GM20431 (cell line): ENCODE measurements around the gene PLEKHM3.
"Not testable (repeated sequence)": the region's sequence is repeated elsewhere in the genome, so short reads cannot be mapped to it uniquely, and the experiment has no call there.

ENCODE experiments used
- in situ Hi-C: fragments of 300-500 bp; cut with MseI, MboI; formaldehyde crosslinking; loops from one replicate; pipeline ENCODE4 v1.15.0; 2020; ENCODE audit warnings: low sequenced_read_pairs; ENCODE audit not compliant: unreplicated experiment

The PLEKHM3 gene

DNA sequence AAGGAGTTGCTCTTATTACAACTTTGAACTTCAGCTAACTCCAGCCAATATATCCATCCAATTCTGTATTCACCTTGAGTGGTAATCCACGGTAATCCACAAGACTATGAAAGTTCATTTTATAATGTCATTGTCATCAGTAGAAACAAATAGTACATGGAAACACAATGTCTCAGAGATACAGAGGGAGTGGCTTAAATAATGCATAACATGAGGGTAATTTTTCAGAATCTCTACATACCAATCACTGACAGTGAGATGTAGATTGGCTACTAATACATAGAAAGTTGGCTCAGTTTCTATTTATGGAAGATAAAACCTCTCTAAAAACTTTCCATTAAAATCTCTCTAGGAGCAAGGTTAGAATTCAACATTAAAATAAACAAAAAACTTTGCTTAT is 93.2 kb downstream of the PLEKHM3 start:
- in situ Hi-C loops = no loop called here

DNA sequence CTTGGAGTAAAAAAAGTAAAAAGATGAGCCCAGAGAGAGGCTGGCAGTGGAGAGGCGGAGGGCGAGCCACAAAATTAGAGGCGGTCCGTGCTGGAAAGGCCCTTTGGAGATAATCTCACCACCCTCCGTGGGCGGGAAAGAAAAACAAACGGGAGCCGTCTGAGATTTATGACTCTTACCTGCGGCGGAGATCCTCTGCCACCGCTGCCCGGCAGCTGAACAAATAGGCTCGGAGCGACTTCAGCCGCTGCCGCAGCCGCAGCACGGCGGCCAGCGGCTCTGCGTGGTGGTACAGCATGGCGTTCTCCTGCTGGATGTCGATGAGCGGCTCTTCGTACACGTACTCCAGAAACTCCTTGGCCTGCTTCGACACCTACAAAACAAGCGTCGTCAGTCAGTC is 94.6 kb downstream of the PLEKHM3 start:
- in situ Hi-C loops = no loop called here

DNA sequence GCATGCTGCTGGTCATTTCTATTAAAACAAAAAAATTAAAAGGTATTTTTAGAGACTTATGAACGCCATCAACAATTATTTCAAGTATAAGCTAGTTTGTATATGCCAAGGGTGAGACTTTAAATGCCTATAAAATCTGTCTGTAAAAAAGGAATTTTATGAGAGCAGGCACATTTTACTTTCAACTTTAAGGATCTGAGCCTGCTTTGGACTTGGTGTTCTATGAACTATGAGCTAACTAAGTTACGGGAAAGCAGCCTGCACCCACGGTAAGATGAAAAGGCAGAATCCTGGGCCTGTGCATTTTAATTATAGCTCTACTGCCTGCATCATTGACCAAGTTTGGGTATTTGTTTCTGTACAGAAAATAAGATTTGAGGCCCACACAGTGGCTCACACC is 95.4 kb downstream of the PLEKHM3 start:
- in situ Hi-C loops = no loop called here

DNA sequence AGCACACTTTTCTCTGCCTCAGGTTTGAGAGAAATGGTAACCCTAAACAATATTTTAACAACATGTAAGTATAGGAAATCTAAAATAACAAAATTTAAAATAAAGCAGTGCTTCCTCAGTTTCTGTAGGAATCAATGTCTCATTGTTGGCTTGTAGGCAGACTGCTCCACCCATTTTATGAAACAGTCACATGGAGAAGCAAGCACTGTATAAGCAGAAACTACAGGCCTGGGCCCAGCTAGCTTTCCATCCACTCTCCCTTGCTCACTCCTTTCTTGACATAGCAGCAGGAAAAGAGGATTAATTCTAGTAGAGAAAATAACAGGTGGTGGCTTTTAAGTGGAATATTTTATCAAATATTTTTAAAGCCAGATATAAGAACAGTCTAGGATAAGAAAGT is 97.2 kb downstream of the PLEKHM3 start:
- in situ Hi-C loops = no loop called here

DNA sequence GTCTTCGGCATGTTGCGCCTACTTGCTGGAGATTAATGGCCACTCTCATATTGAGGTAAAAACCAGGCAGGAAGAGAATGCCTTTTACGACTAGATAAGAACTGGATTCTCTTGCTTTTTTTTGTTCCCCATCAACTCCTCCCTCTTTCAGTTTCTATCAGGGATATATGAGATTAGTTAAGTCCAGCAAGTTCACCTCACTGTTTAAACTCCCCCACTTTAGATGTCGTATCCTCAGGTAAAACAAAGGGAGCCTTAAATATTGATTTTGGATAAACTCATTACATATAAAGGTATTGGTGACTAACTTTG is 98.4 kb downstream of the PLEKHM3 start:
- in situ Hi-C loops = no loop called here

DNA sequence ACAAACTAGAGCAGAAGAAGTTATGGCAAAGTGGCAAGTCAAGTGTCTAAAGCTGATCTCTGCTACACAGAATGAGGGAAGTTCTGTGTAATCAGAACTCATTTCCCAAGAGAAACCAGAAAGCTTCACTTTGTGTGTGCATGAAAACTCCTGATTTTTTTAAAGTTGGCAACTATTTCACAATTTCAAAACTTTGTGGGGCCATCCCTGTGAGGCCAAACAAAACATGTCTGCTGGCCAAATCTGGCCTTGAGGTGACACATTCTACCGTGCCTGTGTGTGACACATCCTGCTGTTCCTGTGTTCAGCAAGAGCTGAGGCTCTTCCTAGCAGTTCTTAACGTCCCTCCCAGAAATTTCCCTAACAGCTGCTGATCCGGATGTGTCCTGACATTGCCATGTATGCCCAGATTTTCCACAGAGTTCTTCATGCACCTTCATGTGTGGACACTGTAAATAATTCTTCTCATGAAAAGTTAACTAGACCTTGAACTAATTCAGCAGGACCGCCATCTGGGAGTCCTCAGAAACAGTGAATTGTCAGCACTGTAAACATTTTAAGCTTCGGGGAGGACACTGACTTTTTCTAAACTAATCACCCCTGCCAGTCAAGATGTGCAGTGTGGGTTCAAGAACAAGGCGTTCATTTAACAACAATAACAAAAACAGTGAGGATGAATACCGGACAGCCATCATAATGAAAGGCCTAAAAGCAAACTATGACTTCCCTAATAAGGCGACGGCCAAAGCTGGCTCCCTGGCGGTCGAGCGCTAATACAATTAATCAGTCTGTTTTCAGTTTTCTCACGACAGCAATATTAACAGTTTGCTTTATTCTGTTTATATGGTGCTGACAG is 99.0 kb downstream of the PLEKHM3 start:
- in situ Hi-C loops = no loop called here

DNA sequence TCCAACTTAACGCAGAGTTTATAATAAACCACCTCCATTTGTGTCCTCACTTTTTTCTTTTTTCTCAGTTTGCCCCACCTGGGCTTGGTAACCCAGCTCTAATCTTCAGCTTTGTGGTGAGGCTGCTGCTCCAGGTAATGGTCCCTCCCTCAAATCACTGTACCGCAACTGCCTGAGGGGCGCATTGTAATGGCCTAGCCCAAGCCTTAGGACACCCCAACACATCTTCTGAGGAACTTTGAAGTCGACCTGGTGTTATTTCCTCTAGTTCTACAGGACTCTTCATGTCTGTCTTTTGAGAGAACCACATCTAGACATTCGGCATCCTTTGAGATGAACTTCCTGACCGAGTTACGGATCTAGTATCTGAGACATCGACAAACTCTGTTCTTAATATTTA is 99.7 kb downstream of the PLEKHM3 start:
- in situ Hi-C loops = no loop called here

DNA sequence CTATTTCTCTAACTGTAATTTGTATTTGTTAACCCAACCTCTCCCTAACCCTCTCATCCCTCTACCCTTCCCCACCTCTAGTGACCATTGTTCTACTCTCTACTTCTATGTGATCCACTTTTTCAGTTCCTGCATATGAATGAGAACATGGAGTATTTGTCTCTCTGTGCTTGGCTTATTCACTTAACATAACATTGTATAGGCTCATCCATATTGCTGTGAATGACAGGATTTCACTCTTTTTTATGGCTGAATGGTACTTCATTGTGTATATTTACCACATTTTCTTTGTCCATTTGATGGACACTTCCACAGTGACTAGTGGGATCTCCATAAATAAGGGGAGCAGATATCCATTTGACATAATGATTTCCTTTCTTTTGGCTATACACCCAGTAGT is 103.7 kb downstream of the PLEKHM3 start:
- in situ Hi-C loops = no loop called here

DNA sequence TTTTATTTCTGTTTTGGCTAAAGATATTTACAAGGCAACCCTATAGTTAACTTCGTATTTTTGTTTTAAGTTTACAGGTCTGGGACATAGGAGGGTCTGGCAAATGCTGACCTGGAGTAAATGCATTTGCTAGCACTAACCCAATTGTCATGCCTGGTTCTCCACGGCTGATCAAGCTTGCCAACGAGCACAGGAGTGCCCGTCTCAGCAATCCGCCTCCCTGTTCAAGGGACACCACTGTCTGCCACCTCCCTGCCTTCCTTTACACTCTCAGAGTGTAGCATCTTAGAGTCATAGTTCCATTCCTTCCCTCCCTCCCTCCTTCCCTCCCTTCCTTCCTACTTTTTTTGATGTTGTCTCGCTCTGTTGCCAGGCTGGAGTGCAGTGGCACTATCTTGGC is 104.6 kb downstream of the PLEKHM3 start:
- in situ Hi-C loops = no loop called here

DNA sequence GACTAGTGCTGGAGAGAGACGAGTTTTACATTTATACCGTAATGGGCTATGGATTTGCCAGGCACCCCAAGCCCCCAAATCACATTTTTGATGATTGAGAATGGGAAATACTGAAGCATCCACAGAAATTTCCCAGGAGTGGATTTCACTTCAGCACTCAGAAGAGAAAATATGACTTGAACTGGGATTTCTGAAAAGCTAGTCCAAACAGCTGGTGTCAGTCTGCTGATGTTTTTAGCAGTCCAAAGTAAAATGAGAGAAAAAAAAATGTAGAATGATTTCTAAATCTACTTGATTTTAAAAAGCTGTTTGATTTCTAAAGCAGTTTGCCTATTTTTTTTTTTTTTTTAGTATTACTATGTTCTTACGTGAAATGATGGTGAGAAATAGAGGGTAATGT is 105.0 kb downstream of the PLEKHM3 start:
- in situ Hi-C loops = no loop called here

DNA sequence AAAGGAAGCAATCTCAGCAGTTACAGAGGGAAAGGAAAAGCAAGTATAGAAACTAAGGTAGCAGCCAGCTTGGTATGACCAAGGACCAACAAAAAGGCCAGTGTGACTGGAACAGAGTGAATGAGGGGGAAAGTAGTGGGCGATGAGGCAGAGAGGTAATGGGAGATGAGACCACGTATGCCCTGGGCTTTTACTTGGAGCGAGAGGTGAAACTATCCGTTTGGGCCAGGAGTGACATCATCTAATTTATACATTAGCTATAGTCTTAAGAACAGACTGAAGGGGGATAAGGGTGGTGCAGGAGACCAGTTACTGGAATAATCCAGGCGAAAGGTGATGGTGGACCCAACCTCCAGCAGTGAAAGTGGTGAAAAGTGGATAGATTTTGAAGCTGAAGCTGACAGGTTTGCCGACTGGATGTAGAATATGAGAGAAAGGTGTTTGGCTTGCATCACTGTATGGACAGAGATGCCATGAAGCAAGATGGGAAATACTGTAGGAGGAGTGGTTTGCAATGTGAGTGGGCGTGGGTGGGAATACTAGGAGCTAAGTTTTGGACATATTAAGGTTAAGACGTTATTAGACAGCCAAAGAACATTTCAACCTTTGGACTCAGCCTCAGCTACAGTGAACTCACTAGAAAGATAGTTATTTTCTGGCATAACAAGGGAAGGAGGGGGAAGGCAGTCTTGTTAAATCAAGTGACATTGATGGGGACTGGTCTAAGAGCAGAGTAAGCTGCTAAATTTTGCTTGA is 106.0 kb downstream of the PLEKHM3 start:
- in situ Hi-C loops = no loop called here

DNA sequence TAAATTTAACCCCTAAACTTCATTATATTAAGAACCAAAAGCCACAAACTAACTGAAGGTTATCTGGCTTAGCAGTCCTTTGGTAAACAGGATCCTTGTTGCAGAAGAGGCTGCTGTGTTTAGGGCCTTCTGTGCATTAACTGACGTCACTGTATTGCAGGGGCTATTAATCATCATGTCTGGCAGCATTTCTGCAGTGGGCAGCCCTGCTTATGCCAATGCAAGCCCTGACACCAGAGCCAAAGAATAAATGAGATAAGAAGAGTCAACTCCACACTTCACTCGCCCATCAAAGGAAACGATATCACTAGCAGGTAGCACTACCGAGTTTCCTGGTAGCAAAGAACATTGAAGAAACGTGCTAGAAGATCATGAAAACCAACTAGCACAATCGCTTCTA is 110.6 kb downstream of the PLEKHM3 start:
- in situ Hi-C loops = no loop called here

DNA sequence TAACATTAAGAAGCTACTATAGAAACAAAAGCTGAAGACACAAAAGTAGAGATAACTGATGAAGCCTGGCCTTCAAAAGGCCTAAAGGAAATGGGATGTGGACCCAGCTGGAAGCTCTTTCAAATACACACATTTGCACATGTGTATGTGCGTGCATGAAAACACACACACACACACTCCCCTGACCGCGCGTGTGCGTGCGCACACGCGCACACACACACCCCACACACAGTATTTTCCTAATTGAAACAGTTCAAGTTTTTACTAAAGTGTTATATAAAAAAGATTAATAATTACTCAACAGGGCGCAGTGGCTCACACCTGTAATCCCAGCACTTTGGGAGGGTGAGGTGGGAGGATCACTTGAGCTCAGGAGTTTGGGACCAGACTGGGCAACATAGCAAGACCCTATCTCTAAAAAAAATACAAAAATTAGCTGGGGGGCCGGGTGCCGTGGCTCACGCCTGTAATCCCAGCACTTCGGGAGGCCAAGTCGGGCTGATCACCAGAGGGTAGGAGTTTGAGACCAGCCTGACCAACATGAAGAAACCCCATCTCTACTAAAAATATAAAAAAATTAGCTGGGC is 111.5 kb downstream of the PLEKHM3 start:
- in situ Hi-C loops = no loop called here

DNA sequence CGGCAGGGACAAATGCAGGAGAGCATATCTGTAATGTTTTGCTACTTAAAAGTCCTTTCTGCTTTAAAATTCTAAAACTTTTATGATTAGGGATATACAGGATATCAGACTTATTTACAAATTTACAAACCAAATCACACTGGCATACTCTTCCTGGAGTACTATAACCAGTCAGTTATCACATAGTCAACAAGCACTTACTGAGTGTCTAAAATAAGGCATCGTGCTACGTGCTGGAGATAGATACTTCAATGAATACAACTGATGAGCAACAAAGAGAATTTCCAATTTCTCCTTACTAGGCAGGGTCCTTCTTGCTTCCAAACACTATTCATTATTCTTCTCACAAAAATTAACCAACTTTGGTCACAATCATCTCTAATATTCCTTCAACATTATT is 113.5 kb downstream of the PLEKHM3 start:
- in situ Hi-C loops = no loop called here

DNA sequence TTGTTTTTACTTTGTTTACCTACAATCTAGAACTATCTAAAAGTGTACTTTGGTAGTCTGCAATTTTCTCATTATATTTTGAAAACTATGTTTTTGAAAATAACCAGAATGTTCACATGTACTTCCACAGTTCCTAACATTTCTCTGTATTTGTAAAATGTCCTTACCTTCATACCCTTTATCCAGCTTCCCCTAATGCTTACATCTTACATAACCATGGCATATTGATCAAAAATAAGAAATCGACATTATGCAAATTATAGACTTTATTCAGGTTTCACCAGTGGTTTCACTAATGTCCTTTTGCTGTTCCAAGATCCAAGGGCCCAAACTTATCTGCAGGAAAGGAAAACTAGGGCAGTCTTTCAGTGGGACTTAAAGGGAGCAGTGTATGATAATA is 114.1 kb downstream of the PLEKHM3 start:
- in situ Hi-C loops = no loop called here

DNA sequence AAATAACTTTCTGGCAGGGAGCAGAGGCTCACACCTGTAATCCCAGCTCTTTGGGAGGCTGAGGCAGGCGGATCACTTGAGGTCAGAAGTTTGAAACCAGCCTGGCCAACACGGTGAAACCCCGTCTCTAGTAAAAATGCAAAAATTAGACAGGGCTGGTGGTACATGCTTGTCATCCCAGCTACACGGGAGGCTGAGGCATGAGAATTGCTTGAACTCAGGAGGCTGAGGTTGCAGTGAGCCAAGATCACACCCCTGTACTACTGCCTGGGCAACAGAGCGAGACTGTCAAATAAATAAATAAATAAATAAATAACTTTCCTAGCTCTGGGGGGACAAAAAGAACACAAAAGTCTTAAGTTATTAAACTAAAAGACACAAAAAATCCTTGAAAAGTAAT is 118.8 kb downstream of the PLEKHM3 start:
- in situ Hi-C loops = not testable (repeated sequence)

DNA sequence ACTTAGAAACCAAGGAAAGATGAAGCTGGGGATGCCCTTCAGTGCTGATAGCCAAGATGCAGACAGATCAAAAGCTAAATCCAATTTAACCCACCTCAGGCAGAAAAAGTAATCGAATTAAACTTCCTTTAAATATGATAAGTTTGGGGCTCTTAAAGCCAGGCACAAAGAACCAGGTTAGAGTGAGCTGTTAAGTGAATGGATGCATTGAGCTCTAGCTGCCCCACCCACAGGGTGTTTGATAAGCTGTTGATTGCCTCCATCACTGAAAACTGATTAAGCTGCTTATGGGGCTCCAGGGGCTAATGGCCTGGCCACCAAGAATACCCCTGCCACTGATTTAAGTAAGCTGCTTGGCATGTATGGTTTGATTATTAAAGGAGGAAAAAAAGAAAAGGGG is 119.8 kb downstream of the PLEKHM3 start:
- in situ Hi-C loops = no loop called here

DNA sequence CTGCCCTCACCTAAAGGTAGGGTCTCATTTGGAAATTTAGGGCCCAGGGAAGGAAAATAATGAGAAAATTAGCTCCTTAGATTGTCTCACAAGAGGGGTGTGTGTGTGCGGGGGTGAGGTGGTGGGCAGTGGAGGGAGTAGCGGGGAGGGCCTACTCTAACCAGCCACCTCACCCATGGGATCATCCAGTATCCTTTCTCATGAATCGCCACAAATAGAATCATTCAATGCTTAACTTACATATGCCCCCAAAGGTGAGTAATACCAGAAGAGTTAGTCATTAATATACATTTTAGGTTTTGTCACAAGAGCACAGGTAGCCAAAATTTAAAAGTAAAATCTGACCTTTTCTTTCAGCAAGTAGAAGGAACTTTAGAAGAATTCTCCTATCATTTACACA is 122.1 kb downstream of the PLEKHM3 start:
- in situ Hi-C loops = no loop called here

DNA sequence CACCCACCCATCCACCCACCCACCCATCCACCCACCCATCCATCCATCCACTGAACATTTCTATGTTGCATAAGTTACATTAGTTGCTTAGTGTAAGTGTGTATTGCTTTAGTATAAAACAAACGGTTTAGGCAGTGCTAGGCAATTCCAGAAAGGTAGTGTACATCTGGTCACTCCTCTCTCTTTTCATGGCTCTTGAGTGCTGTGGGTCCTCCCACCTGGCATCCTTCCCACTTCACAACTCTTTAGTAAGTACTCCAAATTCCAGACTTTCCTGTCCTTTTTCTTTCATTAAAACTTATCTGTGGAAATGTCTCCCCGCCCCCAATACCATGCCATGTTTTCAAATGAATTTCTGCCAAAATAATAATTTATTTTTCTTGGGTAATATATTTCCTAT is 122.5 kb downstream of the PLEKHM3 start:
- in situ Hi-C loops = no loop called here

DNA sequence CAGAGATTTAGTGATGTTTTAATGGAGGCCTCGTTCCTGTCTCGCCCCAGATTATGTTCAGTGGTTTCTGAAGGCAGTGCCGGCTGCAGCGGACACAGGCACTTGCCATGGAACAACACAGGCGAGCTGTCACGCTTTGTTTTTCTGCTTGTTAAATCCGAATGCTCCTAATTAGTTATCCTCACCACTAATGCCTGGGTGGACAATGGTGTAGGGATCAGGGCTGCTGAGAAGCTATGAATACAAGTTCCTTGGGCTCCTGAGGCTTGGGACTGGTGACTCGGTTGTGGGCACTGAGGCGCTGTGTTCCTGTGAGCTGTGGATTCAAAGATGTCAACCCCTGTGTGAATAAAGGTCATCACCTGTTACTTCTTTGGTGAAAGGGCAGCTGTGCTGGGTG is 123.5 kb downstream of the PLEKHM3 start:
- in situ Hi-C loops = no loop called here

DNA sequence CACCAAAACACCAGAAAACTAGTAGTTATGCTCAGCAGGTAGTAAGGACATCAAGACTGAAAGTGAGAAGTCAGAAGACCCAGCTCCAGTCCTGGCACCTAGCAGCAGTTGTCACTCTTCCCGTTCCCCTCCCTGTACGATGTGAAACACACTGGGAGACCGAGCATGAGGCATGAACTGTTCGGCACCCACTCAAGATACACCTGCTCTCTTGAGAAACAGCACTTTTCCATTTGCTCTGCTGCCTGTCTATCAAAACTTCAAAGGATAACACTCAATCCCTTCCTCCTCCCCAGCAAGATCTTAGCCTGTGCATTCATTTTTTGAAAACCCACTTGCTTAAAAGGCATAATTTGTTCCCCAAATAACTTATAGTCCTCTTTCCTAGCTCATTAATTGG is 123.9 kb downstream of the PLEKHM3 start:
- in situ Hi-C loops = no loop called here

DNA sequence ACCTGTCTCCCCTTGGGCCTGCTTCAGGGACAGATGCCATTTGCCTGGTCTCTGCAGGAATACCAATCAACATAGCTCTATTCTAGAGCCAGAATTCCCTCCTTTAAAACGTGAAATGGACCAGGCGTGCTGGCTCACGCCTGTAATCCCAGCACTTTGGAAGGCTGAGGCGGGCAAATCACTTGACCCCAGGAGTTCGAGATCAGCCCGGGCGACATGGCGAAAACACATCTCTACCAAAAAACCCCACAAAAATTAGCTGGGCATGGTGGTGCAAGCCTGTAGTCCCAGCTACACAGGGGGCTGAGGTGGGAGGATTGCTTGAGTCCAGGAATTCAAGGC is 127.0 kb downstream of the PLEKHM3 start:
- in situ Hi-C loops = no loop called here
